ENCODE results near the gene SFTPD. TPM values are rescaled to one million over a fixed set of nuclear protein-coding genes. Genes with fewer than 3 reads are reported as not detected.
"Not testable (repeated sequence)": the region's sequence is repeated elsewhere in the genome, so short reads cannot be mapped to it uniquely, and the experiment has no call there.

SFTPD gene
- total and polyA plus RNA-seq, 5 donors from 2014 or later: not detected

DNA sequence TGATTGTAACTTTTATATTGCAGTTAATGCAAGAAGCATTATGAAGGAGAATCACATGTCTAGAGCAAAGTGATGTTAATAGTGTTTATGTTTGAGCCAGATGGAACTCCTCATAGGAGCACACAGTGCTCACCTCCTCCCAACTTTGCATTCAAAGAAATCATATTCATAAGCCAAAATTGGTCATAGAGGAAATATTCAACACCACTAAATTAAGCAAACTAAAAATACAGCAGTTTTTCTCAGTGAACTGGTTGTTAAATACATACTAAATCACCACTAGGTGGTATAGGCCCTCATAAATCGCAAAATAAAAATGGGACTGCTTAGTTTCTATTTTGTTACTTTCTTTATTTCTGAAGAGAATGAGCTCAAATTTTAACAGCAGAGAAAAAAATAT is 34.4 kb downstream of the SFTPD start:
- not testable (repeated sequence) for H3K36me3 ChIP-seq (ENCODE audit: control insufficient read depth, insufficient read depth, low read length); H3K4me3 Mint-ChIP-seq; H3K27ac Mint-ChIP-seq; H3K27ac ChIP-seq (ENCODE audit: insufficient read depth, low read length, poor library complexity, severe bottlenecking); H3K4me1 ChIP-seq (ENCODE audit: control insufficient read depth, insufficient read depth, low read length, poor library complexity, severe bottlenecking); H3K9me3 Mint-ChIP-seq; H3K4me3 ChIP-seq (ENCODE audit: low read depth, low read length); ATAC-seq (ENCODE audit: low read depth in 2 of 2); H3K9me3 ChIP-seq (ENCODE audit: control insufficient read depth in 2 of 2, low read length in 2 of 2); H3K36me3 Mint-ChIP-seq
- peaks cover 0 to 11% (median 8%) of the 10 kb centered on the region in 4 donors for H3K4me1 Mint-ChIP-seq
- peaks cover 16% of the 10 kb centered on the region for H3K27me3 ChIP-seq (ENCODE audit: control insufficient read depth, insufficient read depth, low read length)
- DNase-seq: peak in 1 of 3 donors; percentile 21
- peaks cover 49% of the 10 kb centered on the region for H3K27me3 Mint-ChIP-seq

DNA sequence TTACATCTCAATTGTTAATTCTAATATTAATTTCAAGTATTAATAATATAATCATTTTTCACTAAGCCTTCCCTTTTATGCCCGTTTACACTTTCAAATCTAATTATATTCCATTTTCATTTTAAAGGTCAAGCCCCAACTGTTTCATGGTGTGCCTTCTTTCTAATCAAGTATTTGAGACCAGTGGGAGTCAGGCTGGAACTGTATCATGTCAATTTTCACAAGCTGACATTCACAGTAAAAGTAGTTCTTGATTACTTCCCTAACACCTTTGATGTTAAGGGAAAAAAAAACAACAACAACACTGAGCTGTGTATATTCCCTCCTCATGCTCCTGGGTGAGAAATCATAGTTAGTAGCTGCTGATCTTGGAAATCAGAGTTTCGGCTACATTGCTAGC is 38.1 kb downstream of the SFTPD start:
- H3K4me1 ChIP-seq (ENCODE audit: control insufficient read depth, insufficient read depth, low read length, poor library complexity, severe bottlenecking): no peaks in the 10 kb centered on the region
- DNase-seq (no peak), ATAC-seq (ENCODE audit: low read depth in 2 of 2) (no peak)
- H3K27ac Mint-ChIP-seq: no peak overlapping the region
- no peaks in the 10 kb centered on the region for H3K9me3 ChIP-seq (ENCODE audit: control insufficient read depth in 2 of 2, low read length in 2 of 2)
- H3K36me3 Mint-ChIP-seq: no peaks in the 10 kb centered on the region
- H3K9me3 Mint-ChIP-seq: no peaks in the 10 kb centered on the region
- H3K4me1 Mint-ChIP-seq: peaks cover 0 to 3% (median 0%) of the 10 kb centered on the region in 4 donors
- no peak overlapping the region for H3K27ac ChIP-seq (ENCODE audit: insufficient read depth, low read length, poor library complexity, severe bottlenecking)
- peaks cover 16% of the 10 kb centered on the region for H3K27me3 ChIP-seq (ENCODE audit: control insufficient read depth, insufficient read depth, low read length)
- H3K4me3 Mint-ChIP-seq: no peak overlapping the region
- no peaks in the 10 kb centered on the region for H3K36me3 ChIP-seq (ENCODE audit: control insufficient read depth, insufficient read depth, low read length)
- no peak overlapping the region for H3K4me3 ChIP-seq (ENCODE audit: low read depth, low read length)
- peaks cover 77% of the 10 kb centered on the region for H3K27me3 Mint-ChIP-seq

DNA sequence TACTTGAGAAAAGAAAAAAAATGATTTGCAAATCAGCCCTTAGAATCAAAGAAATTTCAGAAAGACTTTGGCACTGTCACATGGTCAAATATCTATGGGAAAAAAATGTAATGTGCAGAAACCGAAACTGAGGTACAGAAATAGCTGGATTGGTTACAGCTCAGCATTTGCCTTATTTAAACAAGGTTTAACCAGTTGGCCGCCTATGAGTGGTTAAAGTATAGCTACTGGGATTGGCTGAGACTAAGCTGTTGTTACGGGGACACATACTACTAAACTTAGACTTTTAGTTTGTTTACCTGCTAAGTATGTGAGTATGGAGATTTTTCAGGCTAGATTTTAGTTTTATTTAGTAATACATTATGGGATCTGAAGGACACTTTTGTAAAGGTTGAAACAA is 38.6 kb downstream of the SFTPD start:
- ATAC-seq (ENCODE audit: low read depth in 2 of 2) (no peak), DNase-seq (no peak)
- Mint-ChIP-seq H3K9me3 (no peaks in the 10 kb centered on the region), H3K27ac (no peak overlapping the region), H3K4me3 (no peak overlapping the region), H3K36me3 (no peaks in the 10 kb centered on the region), H3K4me1 (peaks cover 0 to 5% (median 3%) of the 10 kb centered on the region in 4 donors), H3K27me3 (peaks cover 77% of the 10 kb centered on the region)
- Histone ChIP-seq H3K9me3 (ENCODE audit: control insufficient read depth in 2 of 2, low read length in 2 of 2) (no peaks in the 10 kb centered on the region), H3K27ac (ENCODE audit: insufficient read depth, low read length, poor library complexity, severe bottlenecking) (no peak overlapping the region), H3K4me3 (ENCODE audit: low read depth, low read length) (no peak overlapping the region), H3K27me3 (ENCODE audit: control insufficient read depth, insufficient read depth, low read length) (peaks cover 18% of the 10 kb centered on the region), H3K4me1 (ENCODE audit: control insufficient read depth, insufficient read depth, low read length, poor library complexity, severe bottlenecking) (peaks cover 2% of the 10 kb centered on the region), H3K36me3 (ENCODE audit: control insufficient read depth, insufficient read depth, low read length) (no peaks in the 10 kb centered on the region)

DNA sequence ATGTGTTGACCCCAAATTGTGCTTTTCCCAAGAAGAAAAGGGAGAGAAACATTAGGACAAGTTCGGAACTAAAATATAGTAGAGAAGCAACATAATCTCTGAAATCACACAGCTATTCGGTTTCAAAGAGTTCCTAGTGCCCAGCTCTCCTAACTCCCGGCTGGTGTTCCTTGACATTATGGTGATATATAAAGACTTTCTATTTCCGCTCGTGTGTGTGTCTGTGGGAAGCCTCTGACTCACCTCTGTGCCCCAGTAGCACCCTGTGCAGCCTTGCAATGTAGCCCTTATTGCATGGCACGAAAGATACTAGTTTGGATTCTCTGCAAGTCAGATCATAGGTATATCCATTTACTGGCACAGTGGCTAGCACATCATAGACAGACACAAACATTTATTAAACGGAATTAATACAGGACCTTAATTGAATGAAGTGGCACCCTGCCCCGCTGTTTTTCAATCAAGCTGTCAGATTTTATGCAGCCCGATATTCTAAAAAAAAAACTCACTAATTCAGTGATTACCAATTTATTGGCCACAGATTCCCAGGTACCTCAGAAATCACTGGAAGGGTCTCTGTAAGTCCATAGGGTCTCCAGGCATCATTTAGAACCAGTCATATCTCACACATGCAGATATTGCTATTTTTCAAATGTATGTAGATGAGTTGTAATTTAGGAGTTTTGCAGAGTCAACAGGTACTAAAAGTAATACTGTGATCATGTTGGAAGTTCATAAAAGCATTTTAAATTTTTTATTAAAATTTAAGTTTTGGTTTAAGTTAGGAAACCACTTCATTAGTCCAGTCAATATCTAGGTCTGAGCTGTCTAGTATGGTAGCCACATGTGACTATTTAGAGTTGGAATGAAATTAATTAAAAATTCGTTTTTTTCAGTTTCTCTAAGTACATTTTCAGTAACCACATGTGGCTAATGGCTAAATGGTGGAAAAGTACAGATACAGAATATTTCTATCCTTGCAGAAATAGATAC is 43.3 kb downstream of the SFTPD start:
- DNase-seq: peak in 1 of 3 donors; percentile 27
- H3K4me1 ChIP-seq (ENCODE audit: control insufficient read depth, insufficient read depth, low read length, poor library complexity, severe bottlenecking): peaks cover 14% of the 10 kb centered on the region
- H3K4me3 ChIP-seq (ENCODE audit: low read depth, low read length): peak overlapping the region; percentile 48
- H3K4me1 Mint-ChIP-seq: peaks cover 0 to 21% (median 12%) of the 10 kb centered on the region in 4 donors
- peaks cover 91% of the 10 kb centered on the region for H3K27me3 Mint-ChIP-seq
- H3K36me3 ChIP-seq (ENCODE audit: control insufficient read depth, insufficient read depth, low read length): no peaks in the 10 kb centered on the region
- H3K27ac Mint-ChIP-seq: peak overlapping the region in 1 of 3 donors; percentile 79
- ATAC-seq (ENCODE audit: low read depth in 2 of 2): peak; percentile 47 to 68
- H3K27me3 ChIP-seq (ENCODE audit: control insufficient read depth, insufficient read depth, low read length): peaks cover 15% of the 10 kb centered on the region
- no peaks in the 10 kb centered on the region for H3K36me3 Mint-ChIP-seq
- H3K9me3 ChIP-seq (ENCODE audit: control insufficient read depth in 2 of 2, low read length in 2 of 2): no peaks in the 10 kb centered on the region
- H3K4me3 Mint-ChIP-seq: peak overlapping the region; percentile 16 to 89 (median 86)
- H3K27ac ChIP-seq (ENCODE audit: insufficient read depth, low read length, poor library complexity, severe bottlenecking): no peak overlapping the region
- peaks cover 0 to 4% (median 0%) of the 10 kb centered on the region in 7 donors for H3K9me3 Mint-ChIP-seq

DNA sequence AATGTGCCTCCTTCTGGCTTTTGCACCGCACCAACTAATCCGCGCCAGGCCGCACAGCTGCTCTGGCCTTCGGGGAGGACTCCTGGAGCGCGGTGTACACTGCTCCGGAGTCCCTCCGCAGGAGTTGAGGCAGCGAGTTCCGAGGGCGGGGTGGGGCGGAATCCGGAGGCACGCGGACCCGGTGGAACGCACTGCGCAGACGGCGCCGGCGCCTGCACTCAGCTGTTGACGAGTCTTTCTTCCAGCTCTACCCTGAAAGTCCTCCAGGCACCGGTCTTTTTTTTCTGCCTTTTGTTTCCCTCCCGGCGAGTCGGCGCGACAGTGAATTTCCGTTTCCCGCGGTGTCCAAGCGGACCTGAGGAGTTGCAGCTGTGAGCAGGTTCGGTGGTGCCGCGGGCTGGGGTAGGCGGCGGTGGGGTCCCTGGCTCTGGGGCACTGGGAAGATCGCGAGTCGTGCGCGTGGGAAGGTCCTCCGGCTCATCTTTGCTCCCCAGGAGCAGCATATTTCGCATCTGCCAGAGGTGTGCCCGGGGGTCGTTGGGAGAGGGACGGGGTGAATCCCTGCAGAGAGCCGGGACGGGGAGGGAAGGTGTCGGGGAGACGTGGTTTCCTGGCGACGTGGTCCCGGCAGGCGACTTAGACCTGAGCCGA is 44.1 kb downstream of the SFTPD start:
- DNase-seq: peak in 2 of 3 donors; percentile 18 to 61
- Histone ChIP-seq H3K4me1 (ENCODE audit: control insufficient read depth, insufficient read depth, low read length, poor library complexity, severe bottlenecking) (peaks cover 14% of the 10 kb centered on the region), H3K27ac (ENCODE audit: insufficient read depth, low read length, poor library complexity, severe bottlenecking) (no peak overlapping the region), H3K27me3 (ENCODE audit: control insufficient read depth, insufficient read depth, low read length) (peaks cover 10% of the 10 kb centered on the region), H3K36me3 (ENCODE audit: control insufficient read depth, insufficient read depth, low read length) (no peaks in the 10 kb centered on the region), H3K9me3 (ENCODE audit: control insufficient read depth in 2 of 2, low read length in 2 of 2) (no peaks in the 10 kb centered on the region), H3K4me3 (ENCODE audit: low read depth, low read length) (peak overlapping the region; percentile 48)
- H3K27ac Mint-ChIP-seq: no peak overlapping the region
- H3K9me3 Mint-ChIP-seq: peaks cover 0 to 4% (median 0%) of the 10 kb centered on the region in 7 donors
- peaks cover 92% of the 10 kb centered on the region for H3K27me3 Mint-ChIP-seq
- H3K4me1 Mint-ChIP-seq: peaks cover 0 to 21% (median 12%) of the 10 kb centered on the region in 4 donors
- H3K4me3 Mint-ChIP-seq: peak overlapping the region; percentile 16 to 89 (median 86)
- peak; percentile 73 to 80 for ATAC-seq (ENCODE audit: low read depth in 2 of 2)
- H3K36me3 Mint-ChIP-seq: no peaks in the 10 kb centered on the region

DNA sequence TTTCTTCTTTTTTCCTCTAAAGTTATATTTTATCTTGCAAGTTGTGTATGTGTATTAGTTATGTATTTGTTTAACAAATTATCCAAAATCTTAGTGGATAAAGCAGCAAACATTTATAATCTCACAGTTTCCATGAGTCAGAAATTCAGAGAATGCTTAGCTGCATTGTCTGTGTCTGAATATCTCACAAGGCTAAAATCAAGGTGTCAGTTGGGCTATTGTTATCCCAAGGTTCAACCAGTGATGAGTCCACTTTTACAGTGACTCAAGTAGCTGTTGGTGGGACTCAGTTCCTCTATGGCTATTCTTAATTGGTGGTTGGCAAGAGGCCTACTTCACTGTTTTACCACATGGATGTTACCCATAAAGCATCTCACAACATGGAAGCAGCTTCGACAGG is 47.3 kb downstream of the SFTPD start:
- peaks cover 14% of the 10 kb centered on the region for H3K4me1 ChIP-seq (ENCODE audit: control insufficient read depth, insufficient read depth, low read length, poor library complexity, severe bottlenecking)
- H3K36me3 ChIP-seq (ENCODE audit: control insufficient read depth, insufficient read depth, low read length); H3K27ac Mint-ChIP-seq; H3K9me3 ChIP-seq (ENCODE audit: control insufficient read depth in 2 of 2, low read length in 2 of 2); H3K36me3 Mint-ChIP-seq; H3K27ac ChIP-seq (ENCODE audit: insufficient read depth, low read length, poor library complexity, severe bottlenecking); H3K4me3 ChIP-seq (ENCODE audit: low read depth, low read length); H3K9me3 Mint-ChIP-seq; DNase-seq; ATAC-seq (ENCODE audit: low read depth in 2 of 2); H3K4me3 Mint-ChIP-seq: not testable (repeated sequence)
- peaks cover 83% of the 10 kb centered on the region for H3K27me3 Mint-ChIP-seq
- peaks cover 0 to 21% (median 12%) of the 10 kb centered on the region in 4 donors for H3K4me1 Mint-ChIP-seq
- H3K27me3 ChIP-seq (ENCODE audit: control insufficient read depth, insufficient read depth, low read length): peaks cover 14% of the 10 kb centered on the region

DNA sequence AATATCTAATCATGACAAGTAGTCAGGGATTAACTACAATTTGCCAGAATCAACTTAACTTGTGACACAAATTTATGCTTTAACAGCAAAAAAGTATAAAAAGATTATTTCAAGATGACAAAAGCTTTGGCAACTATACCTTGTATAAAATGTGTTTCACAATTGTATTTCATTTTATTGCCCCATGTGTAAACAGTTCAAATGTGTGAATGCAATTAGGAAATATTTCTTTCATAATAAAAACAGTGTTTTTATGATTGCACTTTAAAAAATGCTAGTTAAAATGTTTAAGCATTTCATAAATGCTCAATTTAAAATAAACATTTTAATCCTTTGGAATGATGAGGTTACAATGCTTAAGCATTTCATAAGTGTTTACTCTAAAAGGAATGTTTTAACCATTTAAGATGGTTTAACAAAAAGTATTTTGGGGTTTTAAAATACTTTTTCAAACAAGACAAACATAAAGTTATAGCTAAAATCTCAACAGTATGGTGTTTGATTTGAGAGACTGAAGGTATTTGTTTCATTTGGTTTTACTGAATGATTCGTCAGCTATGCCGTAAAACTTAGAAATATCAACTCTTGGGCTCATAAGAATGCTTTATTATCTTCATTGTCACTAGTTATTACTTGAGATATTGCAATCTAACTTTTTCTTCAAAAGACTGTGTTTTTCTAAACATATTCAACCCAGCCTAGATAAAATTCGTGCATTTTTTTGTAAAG is 50.1 kb downstream of the SFTPD start:
- no peak overlapping the region for H3K4me3 ChIP-seq (ENCODE audit: low read depth, low read length)

More for the DNA sequence above, 50.1 kb downstream of the SFTPD start:
- Mint-ChIP-seq H3K27me3 (peaks cover 71% of the 10 kb centered on the region), H3K27ac (no peak overlapping the region), H3K36me3 (no peaks in the 10 kb centered on the region), H3K4me3 (no peak overlapping the region), H3K9me3 (peaks cover 0 to 3% (median 0%) of the 10 kb centered on the region in 7 donors), H3K4me1 (peaks cover 0 to 8% (median 2%) of the 10 kb centered on the region in 4 donors)
- Histone ChIP-seq H3K36me3 (ENCODE audit: control insufficient read depth, insufficient read depth, low read length) (no peaks in the 10 kb centered on the region), H3K9me3 (ENCODE audit: control insufficient read depth in 2 of 2, low read length in 2 of 2) (no peaks in the 10 kb centered on the region), H3K27ac (ENCODE audit: insufficient read depth, low read length, poor library complexity, severe bottlenecking) (no peak overlapping the region), H3K27me3 (ENCODE audit: control insufficient read depth, insufficient read depth, low read length) (peaks cover 6% of the 10 kb centered on the region), H3K4me1 (ENCODE audit: control insufficient read depth, insufficient read depth, low read length, poor library complexity, severe bottlenecking) (no peaks in the 10 kb centered on the region)
- DNase-seq (no peak), ATAC-seq (ENCODE audit: low read depth in 2 of 2) (no peak)
